SK-N-SH (cell line): ENCODE measurements around the gene RGL1. TPM values are rescaled to one million over a fixed set of nuclear protein-coding genes. Genes with fewer than 3 reads are reported as not detected.

Experiments
- CTCF ChIA-PET: fragments of 300-600, 350-600 bp; formaldehyde crosslinking; extraction: SDS; loops from one replicate; lab custom pipeline; 2021; lab: Yijun Ruan, JAX
- POLR2A ChIA-PET: fragments of 350-600 bp; sonication (Branson Sonifier 250); formaldehyde crosslinking; extraction: SDS; loops from one replicate; lab custom pipeline; 2020; ENCODE audit warnings: antibody characterized with exemption, inconsistent platforms; lab: Yijun Ruan, JAX
- DNase-seq: peaks from one replicate; pipeline ENCODE4 v3.0.0; 2012
- H2AFZ ChIP-seq: fragments of 200-600 bp; sonication (generic); 2 replicates; pipeline ENCODE4 v1.8.1; 2016; ENCODE audit warnings: antibody characterized with exemption, mild to moderate bottlenecking, low read depth
- H3F3A ChIP-seq: fragments of 200-600 bp; sonication (generic); replicated peaks from 2 replicates; pipeline ENCODE3; 2016; ENCODE audit warnings: antibody characterized with exemption, mild to moderate bottlenecking; ENCODE audit not compliant: insufficient read depth
- H3K27ac ChIP-seq, 2 experiments: fragments of 200-500 bp in 1 of 2; fragments of 200-600 bp in 1 of 2; sonication (Bioruptor generic) in 1 of 2; sonication (generic), shearing (Covaris generic) in 1 of 2; 2 replicates each; pipeline versions ENCODE4 v1.5.1 to v1.6.1; 2014 to 2016; ENCODE audit warnings: low read depth in 2 of 2, inconsistent platforms in 1 of 2, low read length in 1 of 2, mild to moderate bottlenecking in 1 of 2, mixed read lengths in 1 of 2
- H3K27me3 ChIP-seq: fragments of 200-600 bp; sonication (generic), shearing (Covaris generic); 2 replicates; pipeline ENCODE4 v1.6.1; 2016; ENCODE audit warnings: mixed run types; ENCODE audit not compliant: insufficient read depth
- H3K36me3 ChIP-seq, 2 experiments: fragments of 200-500 bp in 1 of 2; fragments of 200-600 bp in 1 of 2; sonication (Bioruptor generic) in 1 of 2; sonication (generic) in 1 of 2; replicated peaks in 1 of 2; 2 replicates each; pipeline versions ENCODE3 to v1.5.1; 2014 to 2016; ENCODE audit warnings: low read length in 1 of 2, mild to moderate bottlenecking in 1 of 2; ENCODE audit not compliant: insufficient read depth in 2 of 2, control insufficient read depth in 1 of 2
- H3K4me1 ChIP-seq, 2 experiments: fragments of 200-500 bp in 1 of 2; fragments of 200-600 bp in 1 of 2; sonication (Bioruptor generic) in 1 of 2; sonication (generic), shearing (Covaris generic) in 1 of 2; 2 replicates each; pipeline versions ENCODE4 v1.5.1 to v1.6.1; 2014 to 2016; ENCODE audit warnings: low read depth in 1 of 2, low read length in 1 of 2, mixed run types in 1 of 2; ENCODE audit not compliant: insufficient read depth in 2 of 2, control insufficient read depth in 1 of 2
- H3K4me2 ChIP-seq: fragments of 200-600 bp; sonication (generic), shearing (Covaris generic); 2 replicates; pipeline ENCODE4 v1.6.1; 2017; ENCODE audit warnings: mixed run types
- H3K4me3 ChIP-seq, 2 experiments: fragments of 200-500 bp in 1 of 2; fragments of 200-600 bp in 1 of 2; sonication (Bioruptor generic) in 1 of 2; sonication (generic), shearing (Covaris generic) in 1 of 2; 2 replicates each; pipeline versions ENCODE4 v1.5.1 to v1.8.1; 2014 to 2016; ENCODE audit warnings: low read depth in 2 of 2, inconsistent platforms in 1 of 2, low read length in 1 of 2, mild to moderate bottlenecking in 1 of 2, mixed read lengths in 1 of 2, moderate library complexity in 1 of 2
- H3K79me2 ChIP-seq: fragments of 200-600 bp; sonication (generic); 2 replicates; pipeline ENCODE4 v1.8.1; 2017; ENCODE audit warnings: mild to moderate bottlenecking; ENCODE audit not compliant: insufficient read depth
- H3K9ac ChIP-seq: fragments of 200-600 bp; sonication (generic); 2 replicates; pipeline ENCODE4 v1.6.1; 2017; ENCODE audit warnings: mixed run types
- H3K9me2 ChIP-seq: fragments of 200-600 bp; sonication (generic); 2 replicates; pipeline ENCODE4 v1.6.1; 2017; ENCODE audit warnings: mixed run types
- H3K9me3 ChIP-seq: fragments of 200-600 bp; sonication (generic); 2 replicates; pipeline ENCODE4 v1.6.1; 2017; ENCODE audit warnings: mixed run types, mild to moderate bottlenecking, moderate library complexity
- H4K20me1 ChIP-seq: fragments of 200-600 bp; sonication (generic); 2 replicates; pipeline ENCODE4 v1.6.1; 2017; ENCODE audit warnings: mild to moderate bottlenecking, mixed run types; ENCODE audit not compliant: insufficient read depth
- ELF1 ChIP-seq: IDR thresholded peaks from 2 replicates; pipeline ENCODE4 v1.4.0; 2012
- EZH2phosphoT487 ChIP-seq: fragments of 200-600 bp; sonication (generic); IDR thresholded peaks from 2 replicates; pipeline ENCODE4 v1.6.1; 2017; ENCODE audit warnings: low read depth, mixed run types, mild to moderate bottlenecking, antibody characterized with exemption, moderate library complexity, borderline replicate concordance
- GATA2 ChIP-seq: sonication (generic); formaldehyde crosslinking; IDR thresholded peaks from 2 replicates; pipeline ENCODE4 v1.5.0; 2020; ENCODE audit warnings: mild to moderate bottlenecking, missing genetic modification reagents
- MXI1 ChIP-seq: IDR thresholded peaks from 2 replicates; pipeline ENCODE4 v1.6.1; 2012; ENCODE audit warnings: mild to moderate bottlenecking, low read depth, low read length, improper control_type of control experiment
- PBX3 ChIP-seq: IDR thresholded peaks from 2 replicates; pipeline ENCODE4; 2012
- POLR2AphosphoS5 ChIP-seq: IDR thresholded peaks from 2 replicates; pipeline ENCODE4 v1.6.1; 2012; ENCODE audit warnings: low read depth, low read length
- RAD21 ChIP-seq: IDR thresholded peaks from 2 replicates; pipeline ENCODE4 v1.6.1; 2012; ENCODE audit warnings: mild to moderate bottlenecking, low read length
- SIN3A ChIP-seq: IDR thresholded peaks from 2 replicates; pipeline ENCODE4 v1.6.1; 2012; ENCODE audit warnings: low read depth, mild to moderate bottlenecking, low read length, moderate library complexity, borderline replicate concordance
- TCF12 ChIP-seq: IDR thresholded peaks from 2 replicates; pipeline ENCODE4 v1.4.0; 2012
- TEAD4 ChIP-seq: IDR thresholded peaks from 2 replicates; pipeline ENCODE4 v1.4.0; 2012; ENCODE audit warnings: mild to moderate bottlenecking, borderline replicate concordance; ENCODE audit not compliant: insufficient read depth
- USF2 ChIP-seq: fragments of 150-350 bp; IDR thresholded peaks from 2 replicates; pipeline ENCODE4 v1.6.1; 2017; ENCODE audit warnings: antibody characterized with exemption, low read length, low read depth, borderline replicate concordance
- WGBS: methylation state at CpG from one replicate; pipeline ENCODE4 v1.1.6; 2017; ENCODE audit warnings: low lambda C conversion rate; 5-methylcytosine and 5-hydroxymethylcytosine counted together
- polyA plus RNA-seq, 3 experiments: library from polyadenylated mRNA; depleted of rRNA; stranded (reverse); fragments of >200 nt; gene quantifications; 2 replicates each; pipeline ENCODE4 v1.2.3, GENCODE V29; 2012
- TF ChIP-seq, protein P1 (sequence below): IDR thresholded peaks from 2 replicates; pipeline ENCODE4 v1.4.0; 2012; ENCODE audit warnings: low read depth, borderline replicate concordance
- TF ChIP-seq, protein P2 (sequence below): IDR thresholded peaks from 2 replicates; pipeline ENCODE4 v1.6.1; 2012; ENCODE audit warnings: mild to moderate bottlenecking, low read depth, low read length, moderate library complexity

The RGL1 gene
- polyA plus RNA-seq, 1 of the 3 experiments (the other 2 are of a cell fraction), result 8.3 TPM

DNA sequence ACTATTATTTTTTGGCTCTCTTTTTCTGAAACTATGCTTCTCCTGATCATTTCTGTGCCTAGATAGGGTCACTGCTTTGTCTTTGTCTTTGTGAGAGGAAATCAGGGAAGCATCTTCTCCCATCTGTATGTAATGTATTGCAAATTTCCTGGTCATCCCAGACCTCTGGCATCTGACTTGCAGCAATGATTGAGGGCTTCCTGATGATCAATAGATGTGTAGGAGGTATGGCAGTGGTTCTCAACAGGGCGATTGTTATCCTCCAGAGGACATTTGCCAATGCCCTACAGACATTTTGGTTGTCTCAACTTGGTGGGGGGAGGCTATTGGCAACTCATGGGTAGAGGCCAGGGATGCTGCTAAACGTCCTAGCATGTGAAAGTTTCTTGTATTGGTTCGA is 64.7 kb downstream of the RGL1 start:
- no peak for DNase-seq
- 85% methylated on average over 3 of the region's 3 CpGs for WGBS
- H3K4me1 ChIP-seq, result peaks cover 3 to 15% of the 10 kb centered on the region in 2 experiments; a peak in 3 of 4 replicates
- no peak overlapping the region for H3K9ac ChIP-seq
- H3K36me3 ChIP-seq, result peaks cover 5 to 31% of the 10 kb centered on the region in 2 experiments
- H4K20me1 ChIP-seq, result no peaks in the 10 kb centered on the region
- H3F3A ChIP-seq, result no peaks in the 10 kb centered on the region
- no peak overlapping the region for H3K27ac ChIP-seq
- no peaks in the 10 kb centered on the region for H3K79me2 ChIP-seq
- no peaks in the 10 kb centered on the region for H3K27me3 ChIP-seq
- no peaks in the 10 kb centered on the region for H3K9me2 ChIP-seq
- H3K9me3 ChIP-seq, result no peaks in the 10 kb centered on the region
- POLR2A ChIA-PET, result no interaction called here
- H3K4me2 ChIP-seq, result no peak overlapping the region
- H2AFZ ChIP-seq, result no peak overlapping the region
- CTCF ChIA-PET, result no interaction called here
- TF ChIP-seq EZH2phosphoT487, result no peak
- TF ChIP-seq MXI1, result no peak
- TF ChIP-seq PBX3, result no peak
- TF ChIP-seq RAD21, result no peak
- no peak for TF ChIP-seq TEAD4
- no peak overlapping the region for H3K4me3 ChIP-seq

- CTCF ChIA-PET, result interaction anchor here (0.9 to 1.1 kb wide), 4 partner anchors 8 to 215 kb away, joined by 3 to 4 read pairs (median 3); no protein-coding TSS in a partner anchor
- Histone ChIP-seq H3K9ac (no peak overlapping the region), H3K36me3 (peaks cover 5 to 36% of the 10 kb centered on the region in 2 experiments), H4K20me1 (no peaks in the 10 kb centered on the region), H3F3A (no peaks in the 10 kb centered on the region), H2AFZ (no peak overlapping the region), H3K79me2 (no peaks in the 10 kb centered on the region), H3K27me3 (no peaks in the 10 kb centered on the region), H3K27ac (peak overlapping the region in 1 of 2 experiments; percentile 28; a peak in 1 of 4 replicates), H3K4me1 (peaks cover under 1 to 15% of the 10 kb centered on the region in 2 experiments; a peak in 3 of 4 replicates), H3K9me3 (no peaks in the 10 kb centered on the region), H3K4me2 (no peak overlapping the region), H3K9me2 (no peaks in the 10 kb centered on the region), H3K4me3 (no peak overlapping the region)
- POLR2A ChIA-PET, result no interaction called here
- no peak for TF ChIP-seq RAD21
- TF ChIP-seq GATA2, result no peak
- no peak for TF ChIP-seq SIN3A
- DNase-seq, result no peak
- whole genome bisulfite sequencing, result 93% methylated on average over 9 of the region's 15 CpGs
These were observed 65.6 kb downstream of the RGL1 start for GRCh38 chr1:183870351-183871077.

- H4K20me1 ChIP-seq, result no peaks in the 10 kb centered on the region
- WGBS, result 90% methylated on average over 3 of the region's 3 CpGs
- no peak for DNase-seq
- H3K4me1 ChIP-seq, result peaks cover 0 to 15% of the 10 kb centered on the region in 2 experiments; a peak in 2 of 4 replicates
- H3K27ac ChIP-seq, result no peak overlapping the region; a peak in 1 of 4 replicates
- CTCF ChIA-PET, result interaction anchor here (0.9 to 1.1 kb wide), 4 partner anchors 8 to 216 kb away, joined by 3 to 4 read pairs (median 3); no protein-coding TSS in a partner anchor
- H3K9me2 ChIP-seq, result no peaks in the 10 kb centered on the region
- no peaks in the 10 kb centered on the region for H3K9me3 ChIP-seq
- POLR2A ChIA-PET, result no interaction called here
- no peak overlapping the region for H2AFZ ChIP-seq
- H3K36me3 ChIP-seq, result peaks cover 5 to 32% of the 10 kb centered on the region in 2 experiments
- H3F3A ChIP-seq, result no peaks in the 10 kb centered on the region
- H3K27me3 ChIP-seq, result no peaks in the 10 kb centered on the region
- H3K4me3 ChIP-seq, result no peak overlapping the region
- no peak overlapping the region for H3K9ac ChIP-seq
- no peaks in the 10 kb centered on the region for H3K79me2 ChIP-seq
- no peak overlapping the region for H3K4me2 ChIP-seq
- TF ChIP-seq, protein P1, sequence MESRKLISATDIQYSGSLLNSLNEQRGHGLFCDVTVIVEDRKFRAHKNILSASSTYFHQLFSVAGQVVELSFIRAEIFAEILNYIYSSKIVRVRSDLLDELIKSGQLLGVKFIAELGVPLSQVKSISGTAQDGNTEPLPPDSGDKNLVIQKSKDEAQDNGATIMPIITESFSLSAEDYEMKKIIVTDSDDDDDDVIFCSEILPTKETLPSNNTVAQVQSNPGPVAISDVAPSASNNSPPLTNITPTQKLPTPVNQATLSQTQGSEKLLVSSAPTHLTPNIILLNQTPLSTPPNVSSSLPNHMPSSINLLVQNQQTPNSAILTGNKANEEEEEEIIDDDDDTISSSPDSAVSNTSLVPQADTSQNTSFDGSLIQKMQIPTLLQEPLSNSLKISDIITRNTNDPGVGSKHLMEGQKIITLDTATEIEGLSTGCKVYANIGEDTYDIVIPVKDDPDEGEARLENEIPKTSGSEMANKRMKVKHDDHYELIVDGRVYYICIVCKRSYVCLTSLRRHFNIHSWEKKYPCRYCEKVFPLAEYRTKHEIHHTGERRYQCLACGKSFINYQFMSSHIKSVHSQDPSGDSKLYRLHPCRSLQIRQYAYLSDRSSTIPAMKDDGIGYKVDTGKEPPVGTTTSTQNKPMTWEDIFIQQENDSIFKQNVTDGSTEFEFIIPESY, result no peak
- TF ChIP-seq USF2 (no peak), POLR2AphosphoS5 (no peak), TCF12 (no peak), ELF1 (no peak)
- TF ChIP-seq, protein P2, sequence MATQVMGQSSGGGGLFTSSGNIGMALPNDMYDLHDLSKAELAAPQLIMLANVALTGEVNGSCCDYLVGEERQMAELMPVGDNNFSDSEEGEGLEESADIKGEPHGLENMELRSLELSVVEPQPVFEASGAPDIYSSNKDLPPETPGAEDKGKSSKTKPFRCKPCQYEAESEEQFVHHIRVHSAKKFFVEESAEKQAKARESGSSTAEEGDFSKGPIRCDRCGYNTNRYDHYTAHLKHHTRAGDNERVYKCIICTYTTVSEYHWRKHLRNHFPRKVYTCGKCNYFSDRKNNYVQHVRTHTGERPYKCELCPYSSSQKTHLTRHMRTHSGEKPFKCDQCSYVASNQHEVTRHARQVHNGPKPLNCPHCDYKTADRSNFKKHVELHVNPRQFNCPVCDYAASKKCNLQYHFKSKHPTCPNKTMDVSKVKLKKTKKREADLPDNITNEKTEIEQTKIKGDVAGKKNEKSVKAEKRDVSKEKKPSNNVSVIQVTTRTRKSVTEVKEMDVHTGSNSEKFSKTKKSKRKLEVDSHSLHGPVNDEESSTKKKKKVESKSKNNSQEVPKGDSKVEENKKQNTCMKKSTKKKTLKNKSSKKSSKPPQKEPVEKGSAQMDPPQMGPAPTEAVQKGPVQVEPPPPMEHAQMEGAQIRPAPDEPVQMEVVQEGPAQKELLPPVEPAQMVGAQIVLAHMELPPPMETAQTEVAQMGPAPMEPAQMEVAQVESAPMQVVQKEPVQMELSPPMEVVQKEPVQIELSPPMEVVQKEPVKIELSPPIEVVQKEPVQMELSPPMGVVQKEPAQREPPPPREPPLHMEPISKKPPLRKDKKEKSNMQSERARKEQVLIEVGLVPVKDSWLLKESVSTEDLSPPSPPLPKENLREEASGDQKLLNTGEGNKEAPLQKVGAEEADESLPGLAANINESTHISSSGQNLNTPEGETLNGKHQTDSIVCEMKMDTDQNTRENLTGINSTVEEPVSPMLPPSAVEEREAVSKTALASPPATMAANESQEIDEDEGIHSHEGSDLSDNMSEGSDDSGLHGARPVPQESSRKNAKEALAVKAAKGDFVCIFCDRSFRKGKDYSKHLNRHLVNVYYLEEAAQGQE, result no peak
These were observed 66.2 kb downstream of the RGL1 start for GRCh38 chr1:183871142-183871541.
